Measurements from ENCODE around the gene DOCK3.

DNA sequence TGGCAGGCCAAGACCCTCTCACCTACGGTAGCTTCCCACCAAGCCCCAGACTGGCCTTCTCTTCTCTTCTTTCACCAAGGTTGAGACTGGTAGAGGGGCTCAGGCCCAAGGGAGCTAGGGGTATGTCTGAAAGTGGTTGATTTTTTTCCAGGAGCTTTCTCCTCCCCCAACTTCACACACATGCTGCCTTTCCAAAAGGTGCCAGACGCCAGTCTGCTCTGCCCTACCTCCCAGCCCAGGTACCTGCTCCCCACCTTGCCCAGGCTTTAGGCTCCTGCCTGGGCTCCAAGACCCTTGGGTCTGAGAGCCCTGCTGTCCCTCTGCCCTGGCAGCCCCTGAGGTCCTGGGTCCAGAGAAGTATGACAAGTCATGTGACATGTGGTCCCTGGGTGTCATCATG lies 29.3 kb upstream of the DOCK3 start:
- TF ChIP-seq, protein P1, sequence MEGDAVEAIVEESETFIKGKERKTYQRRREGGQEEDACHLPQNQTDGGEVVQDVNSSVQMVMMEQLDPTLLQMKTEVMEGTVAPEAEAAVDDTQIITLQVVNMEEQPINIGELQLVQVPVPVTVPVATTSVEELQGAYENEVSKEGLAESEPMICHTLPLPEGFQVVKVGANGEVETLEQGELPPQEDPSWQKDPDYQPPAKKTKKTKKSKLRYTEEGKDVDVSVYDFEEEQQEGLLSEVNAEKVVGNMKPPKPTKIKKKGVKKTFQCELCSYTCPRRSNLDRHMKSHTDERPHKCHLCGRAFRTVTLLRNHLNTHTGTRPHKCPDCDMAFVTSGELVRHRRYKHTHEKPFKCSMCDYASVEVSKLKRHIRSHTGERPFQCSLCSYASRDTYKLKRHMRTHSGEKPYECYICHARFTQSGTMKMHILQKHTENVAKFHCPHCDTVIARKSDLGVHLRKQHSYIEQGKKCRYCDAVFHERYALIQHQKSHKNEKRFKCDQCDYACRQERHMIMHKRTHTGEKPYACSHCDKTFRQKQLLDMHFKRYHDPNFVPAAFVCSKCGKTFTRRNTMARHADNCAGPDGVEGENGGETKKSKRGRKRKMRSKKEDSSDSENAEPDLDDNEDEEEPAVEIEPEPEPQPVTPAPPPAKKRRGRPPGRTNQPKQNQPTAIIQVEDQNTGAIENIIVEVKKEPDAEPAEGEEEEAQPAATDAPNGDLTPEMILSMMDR (IDR thresholded peaks at IDR 0.05): no peak
- no peak for TF ChIP-seq RELA (CRISPR knock-in tag; IDR thresholded peaks at IDR 0.05; ENCODE audit: borderline replicate concordance)
- TF ChIP-seq PRDM15 (CRISPR knock-in tag; IDR thresholded peaks at IDR 0.05): no peak

All from WTC11 (cell line).